ENCODE results near the gene ATG4B.

ATG4B gene

DNA sequence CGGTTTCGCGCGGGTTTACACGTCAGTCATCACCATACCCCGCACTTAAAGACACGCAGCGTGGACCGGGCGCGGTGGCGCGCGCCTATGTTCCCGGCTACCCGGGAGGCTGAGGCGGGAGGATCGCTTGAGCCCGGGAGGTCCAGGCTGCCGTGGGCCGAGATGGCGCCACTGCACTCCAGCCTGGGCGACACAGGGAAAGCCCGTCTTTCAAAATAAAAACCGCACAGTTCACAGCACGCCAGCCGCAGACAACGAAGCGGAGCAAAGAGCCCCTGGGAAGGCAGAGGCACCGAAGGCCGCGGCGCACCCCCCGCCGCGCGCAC, 48.8 kb downstream of the ATG4B start:
- Histone ChIP-seq H3K9ac (ENCODE audit: low read length) (peak overlapping the region; percentile 98), H3K36me3 (ENCODE audit: low read length) (peaks cover 9% of the 10 kb centered on the region; the same call in 1 of the 2 replicates), H3K27me3 (ENCODE audit: low read length) (no peaks in the 10 kb centered on the region), H2AFZ (ENCODE audit: low read depth, low read length, severe bottlenecking) (peak overlapping the region; percentile 50), H3K79me2 (ENCODE audit: insufficient read depth, low read length) (peaks cover 79% of the 10 kb centered on the region), H3K9me2 (replicated peaks; ENCODE audit: insufficient read depth, low read length) (no peaks in the 10 kb centered on the region), H3K9me3 (ENCODE audit: insufficient read depth, low read length) (no peaks in the 10 kb centered on the region), H4K20me1 (ENCODE audit: low read depth, low read length) (no peaks in the 10 kb centered on the region), H3K4me3 (ENCODE audit: insufficient read depth, low read length, poor library complexity, severe bottlenecking) (peak overlapping the region; percentile 86), H3F3A (ENCODE audit: insufficient read depth) (no peaks in the 10 kb centered on the region), H3K4me2 (ENCODE audit: low read depth, low read length, poor library complexity, severe bottlenecking) (peak overlapping the region; percentile 92), H3K27ac (ENCODE audit: low read depth, low read length) (peak overlapping the region; percentile 68)
- TF ChIP-seq, protein P1, sequence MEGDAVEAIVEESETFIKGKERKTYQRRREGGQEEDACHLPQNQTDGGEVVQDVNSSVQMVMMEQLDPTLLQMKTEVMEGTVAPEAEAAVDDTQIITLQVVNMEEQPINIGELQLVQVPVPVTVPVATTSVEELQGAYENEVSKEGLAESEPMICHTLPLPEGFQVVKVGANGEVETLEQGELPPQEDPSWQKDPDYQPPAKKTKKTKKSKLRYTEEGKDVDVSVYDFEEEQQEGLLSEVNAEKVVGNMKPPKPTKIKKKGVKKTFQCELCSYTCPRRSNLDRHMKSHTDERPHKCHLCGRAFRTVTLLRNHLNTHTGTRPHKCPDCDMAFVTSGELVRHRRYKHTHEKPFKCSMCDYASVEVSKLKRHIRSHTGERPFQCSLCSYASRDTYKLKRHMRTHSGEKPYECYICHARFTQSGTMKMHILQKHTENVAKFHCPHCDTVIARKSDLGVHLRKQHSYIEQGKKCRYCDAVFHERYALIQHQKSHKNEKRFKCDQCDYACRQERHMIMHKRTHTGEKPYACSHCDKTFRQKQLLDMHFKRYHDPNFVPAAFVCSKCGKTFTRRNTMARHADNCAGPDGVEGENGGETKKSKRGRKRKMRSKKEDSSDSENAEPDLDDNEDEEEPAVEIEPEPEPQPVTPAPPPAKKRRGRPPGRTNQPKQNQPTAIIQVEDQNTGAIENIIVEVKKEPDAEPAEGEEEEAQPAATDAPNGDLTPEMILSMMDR (IDR thresholded peaks at IDR 0.05; ENCODE audit: insufficient read depth, low read length, poor library complexity, severe bottlenecking), result no peak
- no peak for TF ChIP-seq EZH2phosphoT487 (conservative IDR thresholded peaks at IDR 0.05; ENCODE audit: low read length)

DNA sequence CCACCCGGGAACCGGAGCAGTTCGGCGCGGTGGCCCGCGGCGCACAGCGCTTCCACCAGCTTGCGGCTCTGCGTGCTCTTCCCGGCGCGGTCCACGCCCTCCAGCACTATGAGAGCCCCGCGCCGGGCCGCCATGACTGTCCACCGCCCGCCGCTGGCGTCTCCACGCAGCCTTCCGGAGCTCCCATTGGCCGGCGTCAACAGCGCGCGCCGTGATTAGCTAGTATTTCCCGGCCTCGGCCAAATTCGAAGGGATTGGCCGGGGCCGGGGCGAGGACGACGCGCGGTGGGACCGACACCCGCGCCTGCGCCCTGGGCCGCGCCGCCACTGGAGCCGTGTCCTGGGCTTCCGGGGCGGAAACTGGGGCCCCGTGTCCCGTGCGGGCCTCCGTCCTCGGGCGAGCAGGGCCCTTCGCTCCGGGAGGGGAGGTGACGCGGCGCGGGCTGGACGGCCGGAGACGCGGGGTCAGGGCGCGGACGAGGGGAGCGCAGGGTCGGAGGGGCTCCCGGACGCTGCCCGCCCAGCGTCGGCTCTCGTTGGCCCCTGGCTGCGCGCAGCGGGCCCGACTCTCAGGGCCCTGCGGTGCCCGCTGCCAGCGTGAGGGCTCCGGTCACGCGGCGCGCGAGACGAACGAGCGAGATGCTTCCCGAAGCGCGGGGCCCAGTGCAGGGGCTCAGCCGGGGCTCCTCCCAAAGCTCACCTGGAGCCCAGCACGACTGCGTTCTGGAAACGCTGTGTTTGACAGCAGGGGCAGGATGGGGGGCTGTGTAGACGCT, 49.3 kb downstream of the ATG4B start, which contains the start of gene DTYMK:
Gene DTYMK (minus strand): TSS at position 166 of the 776 bp plus-strand sequence. CDS start 32 bp downstream, at position 134.
- Histone ChIP-seq H3K27ac (ENCODE audit: low read depth, low read length) (peak within 1 kb of the TSS; percentile 68), H3K4me2 (ENCODE audit: low read depth, low read length, poor library complexity, severe bottlenecking) (peak within 1 kb of the TSS; percentile 92), H3K9ac (ENCODE audit: low read length) (peak within 1 kb of the TSS; percentile 98), H4K20me1 (ENCODE audit: low read depth, low read length) (no peaks in the 10 kb centered on the region), H3K4me3 (ENCODE audit: insufficient read depth, low read length, poor library complexity, severe bottlenecking) (peak within 1 kb of the TSS; percentile 86), H2AFZ (ENCODE audit: low read depth, low read length, severe bottlenecking) (peak within 1 kb of the TSS; percentile 50), H3F3A (ENCODE audit: insufficient read depth) (no peaks in the 10 kb centered on the region), H3K9me2 (replicated peaks; ENCODE audit: insufficient read depth, low read length) (no peaks in the 10 kb centered on the region), H3K36me3 (ENCODE audit: low read length) (peaks cover 9% of the 10 kb centered on the region; the same call in 1 of the 2 replicates), H3K27me3 (ENCODE audit: low read length) (no peaks in the 10 kb centered on the region), H3K79me2 (ENCODE audit: insufficient read depth, low read length) (peaks cover 73% of the 10 kb centered on the region), H3K9me3 (ENCODE audit: insufficient read depth, low read length) (no peaks in the 10 kb centered on the region)
- TF ChIP-seq, protein P1 (IDR thresholded peaks at IDR 0.05; ENCODE audit: insufficient read depth, low read length, poor library complexity, severe bottlenecking), result no peak
- TF ChIP-seq EZH2phosphoT487 (conservative IDR thresholded peaks at IDR 0.05; ENCODE audit: low read length), result no peak

DNA sequence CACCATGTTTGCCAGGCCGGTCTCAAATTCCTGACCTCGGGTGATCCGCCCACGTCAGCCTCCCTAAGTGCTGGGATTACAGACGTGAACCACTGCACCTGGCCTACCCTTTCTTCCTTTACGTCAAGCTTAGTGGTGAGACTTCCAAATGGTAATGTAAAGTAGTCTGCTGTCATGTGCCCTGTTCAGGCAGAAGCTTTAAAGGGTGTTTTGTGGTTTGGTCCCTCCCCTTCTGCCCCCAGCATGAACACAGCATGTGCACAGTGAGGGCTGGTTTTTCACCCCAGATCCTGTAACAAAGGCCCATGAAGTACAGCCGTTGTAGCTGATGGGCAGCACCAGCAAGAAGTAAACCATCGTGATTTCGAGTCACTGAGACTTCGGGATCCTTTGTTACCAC, 51.8 kb downstream of the ATG4B start:
- peaks cover 4% of the 10 kb centered on the region; the same call in 1 of the 2 replicates for H3K36me3 ChIP-seq (ENCODE audit: low read length)
- H3K4me2 ChIP-seq (ENCODE audit: low read depth, low read length, poor library complexity, severe bottlenecking), result peak overlapping the region; percentile 6
- no peak overlapping the region for H3K27ac ChIP-seq (ENCODE audit: low read depth, low read length)

More for the DNA sequence above, 51.8 kb downstream of the ATG4B start:
- Histone ChIP-seq H3K9me3 (ENCODE audit: insufficient read depth, low read length) (no peaks in the 10 kb centered on the region), H3K27me3 (ENCODE audit: low read length) (no peaks in the 10 kb centered on the region), H3F3A (ENCODE audit: insufficient read depth) (no peaks in the 10 kb centered on the region), H3K4me3 (ENCODE audit: insufficient read depth, low read length, poor library complexity, severe bottlenecking) (no peak overlapping the region), H2AFZ (ENCODE audit: low read depth, low read length, severe bottlenecking) (no peak overlapping the region), H3K9me2 (replicated peaks; ENCODE audit: insufficient read depth, low read length) (no peaks in the 10 kb centered on the region), H4K20me1 (ENCODE audit: low read depth, low read length) (no peaks in the 10 kb centered on the region), H3K79me2 (ENCODE audit: insufficient read depth, low read length) (peaks cover 52% of the 10 kb centered on the region), H3K9ac (ENCODE audit: low read length) (no peak overlapping the region; the same call in 1 of the 2 replicates)
- TF ChIP-seq, protein P1 (IDR thresholded peaks at IDR 0.05; ENCODE audit: insufficient read depth, low read length, poor library complexity, severe bottlenecking), result no peak
- no peak for TF ChIP-seq EZH2phosphoT487 (conservative IDR thresholded peaks at IDR 0.05; ENCODE audit: low read length)
